Fibroblast of skin of left quadriceps (primary cell): ENCODE measurements around the gene STK16.
"Not testable (repeated sequence)": the region's sequence is repeated elsewhere in the genome, so short reads cannot be mapped to it uniquely, and the experiment has no call there.

Experiments used
- DNase-seq, 2 experiments: peaks; one replicate each; pipeline ENCODE4 v3.0.0-alpha.2; 2013; ENCODE audit warnings: low read depth in 2 of 2

STK16 gene, protein sequence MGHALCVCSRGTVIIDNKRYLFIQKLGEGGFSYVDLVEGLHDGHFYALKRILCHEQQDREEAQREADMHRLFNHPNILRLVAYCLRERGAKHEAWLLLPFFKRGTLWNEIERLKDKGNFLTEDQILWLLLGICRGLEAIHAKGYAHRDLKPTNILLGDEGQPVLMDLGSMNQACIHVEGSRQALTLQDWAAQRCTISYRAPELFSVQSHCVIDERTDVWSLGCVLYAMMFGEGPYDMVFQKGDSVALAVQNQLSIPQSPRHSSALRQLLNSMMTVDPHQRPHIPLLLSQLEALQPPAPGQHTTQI

GRCh38 chr2:219245148-219245898, at the start of gene STK16, which contains the start of gene GLB1L:
Gene STK16 (plus strand): TSS chr2:219245479. CDS start chr2:219246000, 521 bp downstream.
Gene GLB1L (minus strand): TSS chr2:219245444. CDS start chr2:219243573, 1,871 bp downstream.
- peak; percentile 73 to 74 for DNase-seq

DNA sequence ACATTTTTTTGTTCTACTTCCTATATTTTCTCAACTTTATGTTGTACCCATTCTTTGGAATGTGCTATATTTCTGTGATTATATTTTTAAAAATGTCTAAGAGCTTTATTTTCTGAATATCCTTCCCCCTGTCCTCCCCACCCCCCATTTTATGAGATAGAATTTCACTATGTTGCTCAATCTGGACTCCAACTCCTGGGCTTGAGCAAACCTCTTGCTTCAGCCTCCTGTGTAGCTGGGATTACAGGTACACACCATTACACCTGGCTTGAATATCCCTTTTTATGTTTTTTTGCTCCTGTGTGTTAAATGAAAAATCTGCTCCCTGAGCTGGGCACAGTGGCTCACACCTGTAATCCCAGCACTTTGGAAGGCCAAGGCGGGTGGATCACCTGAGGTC, 47.9 kb upstream of the STK16 start:
- no peak for DNase-seq

- no peak for DNase-seq
These were observed 46.3 kb upstream of the STK16 start for GRCh38 chr2:219198974-219199373.

GRCh38 chr2:219199470-219200211, 45.6 kb upstream of the STK16 start:
- no peak for DNase-seq

DNA sequence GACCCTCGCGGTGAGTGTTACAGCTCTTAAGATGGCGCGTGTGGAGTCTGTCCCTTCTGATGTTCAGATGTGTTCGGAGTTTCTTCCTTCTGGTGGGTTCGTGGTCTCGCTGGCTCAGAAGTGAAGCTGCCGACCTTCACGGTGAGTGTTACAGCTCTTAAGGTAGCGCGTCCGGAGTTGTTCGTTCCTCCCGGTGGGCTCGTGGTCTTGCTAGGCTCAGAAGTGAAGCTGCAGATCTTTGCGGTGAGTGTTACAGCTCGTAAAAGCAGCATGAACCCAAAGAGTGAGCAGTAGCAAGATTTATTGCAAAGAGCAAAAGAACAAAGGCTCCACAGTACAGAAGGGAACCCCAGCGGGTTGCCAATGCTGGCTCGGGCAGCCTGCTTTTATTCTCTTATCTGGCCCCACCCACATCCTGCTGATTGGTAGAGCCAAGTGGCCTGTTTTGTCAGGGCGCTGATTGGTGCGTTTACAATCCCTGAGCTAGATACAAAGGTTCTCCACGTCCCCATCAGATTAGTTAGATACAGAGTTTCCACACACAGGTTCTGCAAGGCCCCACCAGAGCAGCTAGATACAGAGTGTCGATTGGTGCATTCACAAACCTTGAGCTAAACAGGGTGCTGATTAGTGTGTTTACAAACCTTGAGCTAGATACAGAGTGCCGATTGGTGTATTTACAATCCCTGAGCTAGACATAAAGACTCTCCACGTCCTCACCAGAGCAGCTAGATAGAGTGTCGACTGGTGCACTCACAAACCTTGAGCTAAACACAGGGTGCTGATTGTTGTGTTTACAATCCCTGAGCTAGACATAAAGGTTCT, 44.6 kb upstream of the STK16 start:
- DNase-seq: not testable (repeated sequence)

- DNase-seq: not testable (repeated sequence)
These were observed 43.9 kb upstream of the STK16 start for GRCh38 chr2:219201331-219201730.

- no peak for DNase-seq
These were observed 40.7 kb upstream of the STK16 start for GRCh38 chr2:219204425-219205164.

DNA sequence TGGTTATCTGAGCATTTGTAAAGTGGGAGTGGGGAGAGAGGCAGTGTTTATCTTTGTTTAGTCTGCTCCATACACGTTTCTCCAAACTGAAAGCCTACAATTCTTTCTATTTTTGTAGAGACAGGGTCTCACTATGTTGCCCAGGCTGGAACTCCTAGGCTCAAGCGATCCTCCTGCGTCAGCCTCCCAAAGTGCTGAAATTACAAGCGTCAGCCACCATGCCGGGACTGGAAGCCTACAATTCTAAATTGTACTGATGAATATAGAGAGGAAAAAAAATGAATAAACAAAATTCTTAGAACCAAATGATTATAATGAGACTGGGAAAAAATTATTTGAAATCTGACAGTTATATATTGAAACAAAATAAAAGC, 40.1 kb upstream of the STK16 start:
- no peak for DNase-seq

DNA sequence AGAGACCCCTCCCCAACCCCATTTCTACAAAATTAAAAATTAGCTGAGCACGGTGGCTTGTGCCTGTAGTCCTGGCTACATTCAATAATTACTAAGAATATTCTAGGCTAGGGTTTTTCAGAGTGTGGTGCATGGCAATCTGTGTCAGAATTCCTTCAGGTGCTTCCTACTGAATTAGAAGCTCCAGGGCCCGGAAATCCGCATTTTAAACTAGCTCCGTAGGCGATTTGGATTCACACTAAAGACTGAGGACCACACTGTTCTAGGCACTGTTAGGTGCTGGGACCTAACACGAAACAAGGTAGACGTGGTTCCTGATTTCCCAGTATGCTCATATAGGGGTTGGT, 39.3 kb upstream of the STK16 start:
- no peak for DNase-seq

- DNase-seq: peak; percentile 86 to 87
These were observed 38.7 kb upstream of the STK16 start, which contains the start of gene ZFAND2B for GRCh38 chr2:219206328-219207133. Gene ZFAND2B (plus strand): TSS chr2:219206782. CDS start chr2:219206988, 206 bp downstream.

DNA sequence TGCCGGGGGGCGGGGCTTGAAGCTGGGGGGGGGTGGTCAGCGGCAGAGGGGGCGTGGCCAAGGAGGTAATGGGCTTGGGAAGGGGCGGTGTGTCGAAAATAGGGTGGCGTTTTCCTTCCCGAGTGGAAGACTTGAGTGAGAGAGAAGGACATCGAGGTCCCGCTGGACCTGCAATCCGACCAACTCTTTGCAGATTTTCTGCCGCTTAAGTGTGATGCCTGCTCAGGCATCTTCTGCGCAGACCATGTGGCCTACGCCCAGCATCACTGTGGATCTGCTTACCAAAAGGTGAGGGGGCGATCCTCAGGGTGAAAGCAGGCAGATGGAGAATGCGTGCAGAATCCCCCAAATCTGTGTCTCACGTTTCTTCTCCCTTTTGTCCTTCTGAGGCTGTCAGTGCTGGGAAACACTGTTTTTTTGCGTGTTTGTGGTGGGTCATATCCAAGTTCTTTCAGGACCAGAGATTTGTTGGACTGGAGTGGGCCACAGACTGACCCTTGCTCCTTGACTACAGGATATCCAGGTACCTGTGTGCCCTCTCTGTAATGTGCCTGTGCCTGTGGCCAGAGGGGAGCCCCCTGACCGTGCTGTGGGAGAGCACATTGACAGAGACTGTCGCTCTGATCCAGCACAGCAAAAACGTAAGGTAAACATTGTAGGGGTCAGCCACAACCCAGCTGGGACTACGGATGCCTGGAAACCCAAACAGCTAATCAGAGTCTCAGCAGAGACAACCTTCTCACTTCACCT, 38.0 kb upstream of the STK16 start:
- DNase-seq: no peak

- no peak for DNase-seq
These were observed 37.2 kb upstream of the STK16 start for GRCh38 chr2:219207884-219208740.

GRCh38 chr2:219209236-219210195, 35.8 kb upstream of the STK16 start:
- no peak for DNase-seq

- no peak for DNase-seq
These were observed 34.9 kb upstream of the STK16 start for GRCh38 chr2:219210196-219210885.

- no peak for DNase-seq
These were observed 34.4 kb upstream of the STK16 start for GRCh38 chr2:219210886-219211362.

DNA sequence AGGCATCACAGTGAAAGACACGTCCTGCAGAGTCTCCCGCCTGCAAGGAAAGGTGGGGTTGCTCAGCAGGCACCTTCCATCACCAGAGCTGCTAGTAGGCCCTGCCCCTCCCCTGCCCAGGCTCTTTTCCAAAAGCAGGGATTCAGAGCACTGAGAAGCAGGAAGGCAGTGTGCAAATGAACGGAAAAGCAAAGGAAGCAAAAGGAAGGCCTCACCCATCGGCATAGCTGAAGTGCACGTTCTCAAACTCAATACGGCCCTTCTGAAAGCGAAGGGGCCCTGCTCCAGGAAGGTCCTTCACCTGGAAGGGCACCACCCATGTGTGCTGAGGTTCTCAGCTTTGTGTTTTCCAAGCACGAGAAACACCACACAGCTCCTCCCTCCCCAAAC, 32.3 kb upstream of the STK16 start:
- no peak for DNase-seq
